ENCODE results near the gene RARG. TPM values are rescaled to one million over a fixed set of nuclear protein-coding genes. Genes with fewer than 3 reads are reported as not detected.

Gene RARG
- total RNA-seq, 1 donor from 2014 or later = 5.5 TPM

DNA sequence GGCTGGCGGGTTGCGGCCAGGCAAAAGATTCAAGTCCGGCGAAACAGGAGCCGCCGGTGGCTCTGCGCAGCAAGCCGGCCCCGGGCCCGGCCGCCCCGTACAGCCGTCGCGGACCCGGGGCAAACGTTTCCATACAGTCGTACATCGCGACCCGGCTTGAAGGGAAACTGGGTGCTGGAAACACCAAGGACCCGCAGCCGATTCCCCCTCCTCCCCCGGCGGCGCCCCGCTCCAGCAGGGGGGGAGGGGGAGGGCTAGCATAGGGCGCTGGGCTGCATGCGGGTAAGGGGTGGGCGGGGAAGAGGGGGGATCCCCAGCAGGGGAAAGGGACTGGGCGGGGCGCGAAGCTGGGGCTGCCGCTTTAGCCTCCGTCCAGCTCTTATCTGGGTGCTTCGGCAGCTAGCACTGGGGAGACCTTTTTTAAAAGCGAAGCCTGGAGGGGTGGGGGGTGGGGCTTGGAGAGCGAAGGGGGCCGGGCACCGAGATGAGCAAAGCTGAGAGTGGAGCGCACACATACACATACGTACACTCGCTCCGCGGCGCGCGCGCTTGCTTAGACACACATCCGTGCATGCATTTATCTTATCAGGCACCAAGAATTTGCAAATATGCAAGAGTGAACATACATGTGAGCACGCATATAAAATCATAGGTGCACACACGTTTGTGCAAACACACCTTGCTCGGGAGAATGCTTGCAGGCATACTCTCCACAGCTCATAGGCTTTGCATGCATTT is 11.9 kb downstream of the RARG start:
- Mint-ChIP-seq H3K4me1 (peaks cover 53% of the 10 kb centered on the region), H3K9me3 (no peaks in the 10 kb centered on the region), H3K27ac (peak overlapping the region; percentile 96), H3K36me3 (ENCODE audit: low read depth) (peaks cover 8% of the 10 kb centered on the region), H3K4me3 (peak overlapping the region; percentile 89), H3K27me3 (no peaks in the 10 kb centered on the region)
- TF ChIP-seq, protein P1, sequence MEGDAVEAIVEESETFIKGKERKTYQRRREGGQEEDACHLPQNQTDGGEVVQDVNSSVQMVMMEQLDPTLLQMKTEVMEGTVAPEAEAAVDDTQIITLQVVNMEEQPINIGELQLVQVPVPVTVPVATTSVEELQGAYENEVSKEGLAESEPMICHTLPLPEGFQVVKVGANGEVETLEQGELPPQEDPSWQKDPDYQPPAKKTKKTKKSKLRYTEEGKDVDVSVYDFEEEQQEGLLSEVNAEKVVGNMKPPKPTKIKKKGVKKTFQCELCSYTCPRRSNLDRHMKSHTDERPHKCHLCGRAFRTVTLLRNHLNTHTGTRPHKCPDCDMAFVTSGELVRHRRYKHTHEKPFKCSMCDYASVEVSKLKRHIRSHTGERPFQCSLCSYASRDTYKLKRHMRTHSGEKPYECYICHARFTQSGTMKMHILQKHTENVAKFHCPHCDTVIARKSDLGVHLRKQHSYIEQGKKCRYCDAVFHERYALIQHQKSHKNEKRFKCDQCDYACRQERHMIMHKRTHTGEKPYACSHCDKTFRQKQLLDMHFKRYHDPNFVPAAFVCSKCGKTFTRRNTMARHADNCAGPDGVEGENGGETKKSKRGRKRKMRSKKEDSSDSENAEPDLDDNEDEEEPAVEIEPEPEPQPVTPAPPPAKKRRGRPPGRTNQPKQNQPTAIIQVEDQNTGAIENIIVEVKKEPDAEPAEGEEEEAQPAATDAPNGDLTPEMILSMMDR (IDR thresholded peaks at IDR 0.05) = no peak
- ATAC-seq (ENCODE audit: low read depth) (peak; percentile 43), DNase-seq (peak; percentile 57)
- ChIA-PET CTCF (interaction anchor here (0.8 to 14.7 kb wide), 6 partner anchors 8 to 125 kb away, joined by 3 to 298 read pairs (median 4); partner anchors contain the start of genes AAAS, ESPL1 and PFDN5), POLR2A (interaction anchor here (0.5 to 3.8 kb wide), 33 partner anchors 8 to 281 kb away, joined by 3 to 66 read pairs (median 4); partner anchors contain the start of genes AAAS, CSAD, ESPL1 and ITGB7)
- intact Hi-C loops (cut with micrococcal nuclease) = loop anchor here (1.0 to 10.0 kb wide), 3 partner anchors 11 to 285 kb away; partner anchors contain the start of genes NPFF and TARBP2

DNA sequence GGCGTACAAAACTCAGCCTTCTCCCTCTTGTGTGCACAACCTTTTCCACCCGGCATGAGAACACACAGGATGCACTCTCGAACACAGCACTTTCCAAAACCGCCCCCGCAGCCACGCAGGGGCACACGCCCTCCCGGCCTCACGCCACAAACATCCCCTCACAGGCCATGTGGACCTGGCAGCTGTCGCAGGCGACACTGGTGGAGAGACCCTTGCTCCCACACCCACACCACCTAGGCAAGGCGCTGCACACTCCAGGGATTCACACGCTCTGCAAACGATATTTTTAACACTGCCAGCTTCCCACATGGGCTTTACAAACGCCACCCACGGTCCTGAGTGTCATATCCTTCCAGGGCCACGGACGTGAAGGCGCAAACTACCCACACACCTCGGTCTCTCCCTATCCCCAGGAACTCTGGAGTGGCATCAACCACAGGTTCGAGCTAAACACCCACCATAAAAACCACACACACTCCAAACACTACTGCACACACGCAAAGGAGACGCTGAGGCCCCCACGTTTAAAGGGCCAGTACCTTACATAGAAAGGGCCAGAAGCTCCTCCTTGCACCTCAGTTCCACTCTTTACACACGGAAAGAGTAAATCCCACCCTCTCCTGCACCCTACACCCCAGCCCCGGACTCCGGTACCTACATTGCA is 12.6 kb downstream of the RARG start:
- Mint-ChIP-seq H3K4me1 (peaks cover 55% of the 10 kb centered on the region), H3K36me3 (ENCODE audit: low read depth) (peaks cover 11% of the 10 kb centered on the region), H3K27me3 (no peaks in the 10 kb centered on the region), H3K9me3 (no peaks in the 10 kb centered on the region), H3K27ac (peak overlapping the region; percentile 86), H3K4me3 (peak overlapping the region; percentile 89)
- intact Hi-C loops (cut with micrococcal nuclease) = loop anchor here (10.0 kb wide), 1 partner anchor 285 kb away; the partner anchor contains the start of genes NPFF and TARBP2
- TF ChIP-seq, protein P1 (IDR thresholded peaks at IDR 0.05) = no peak
- DNase-seq = no peak
- ChIA-PET POLR2A (interaction anchor here (0.5 to 3.8 kb wide), 27 partner anchors 8 to 1824 kb away, joined by 3 to 66 read pairs (median 4); partner anchors contain the start of genes AAAS, CSAD, ESPL1 and ITGB7), CTCF (interaction anchor here (1.0 to 14.7 kb wide), 5 partner anchors 11 to 126 kb away, joined by 3 to 298 read pairs (median 5); partner anchors contain the start of genes AAAS, ESPL1 and PFDN5)
- no peak for ATAC-seq (ENCODE audit: low read depth)

DNA sequence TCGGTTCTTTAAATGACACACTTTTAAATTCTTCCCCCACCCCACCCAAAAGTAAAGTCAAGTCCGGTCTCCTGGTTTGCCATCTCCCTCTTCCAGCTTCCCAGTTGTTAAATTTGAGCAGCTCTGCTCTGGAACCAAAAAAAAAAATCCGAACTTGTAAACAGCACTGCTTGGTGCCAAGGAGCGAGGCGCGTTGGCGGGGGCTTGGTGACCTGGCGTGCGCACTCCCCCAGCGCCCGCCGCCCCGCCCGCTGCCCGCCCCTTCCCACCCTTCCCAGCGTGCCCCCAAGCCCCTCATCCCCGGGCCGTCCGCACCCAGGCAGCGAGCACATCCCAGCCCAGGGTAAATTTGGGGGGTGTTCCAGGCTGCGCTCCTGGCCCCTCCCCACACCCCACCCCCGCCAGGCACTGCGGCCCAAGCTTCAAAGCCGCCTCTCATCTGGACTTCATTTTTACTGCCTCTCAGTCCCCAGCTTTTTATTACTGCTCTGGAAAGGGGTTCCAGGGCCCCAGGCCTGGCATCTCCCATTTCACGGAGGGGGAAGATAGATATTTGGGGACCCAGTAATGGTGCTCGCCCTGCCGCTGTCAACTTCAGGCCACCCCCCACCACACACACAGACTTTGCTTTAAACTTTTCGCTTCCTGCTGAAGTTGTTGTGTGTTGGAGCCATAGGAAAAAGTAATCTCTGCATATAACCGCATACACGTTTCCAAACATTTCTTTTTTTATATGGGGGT is 13.3 kb downstream of the RARG start:
- ATAC-seq (ENCODE audit: low read depth) = no peak
- TF ChIP-seq, protein P1 (IDR thresholded peaks at IDR 0.05) = no peak
- ChIA-PET POLR2A (interaction anchor here (0.9 to 3.8 kb wide), 15 partner anchors 10 to 140 kb away, joined by 3 to 66 read pairs (median 7); partner anchors contain the start of genes AAAS, CSAD, ESPL1 and ITGB7), CTCF (interaction anchor here (1.0 to 14.7 kb wide), 4 partner anchors 10 to 127 kb away, joined by 3 to 298 read pairs (median 5); partner anchors contain the start of genes ESPL1 and PFDN5)
- intact Hi-C loops (cut with micrococcal nuclease) = loop anchor here (10.0 kb wide), 1 partner anchor 286 kb away; the partner anchor contains the start of genes NPFF and TARBP2
- peak overlapping the region; percentile 89 for H3K4me3 Mint-ChIP-seq
- H3K4me1 Mint-ChIP-seq = peaks cover 59% of the 10 kb centered on the region
- peak overlapping the region; percentile 86 for H3K27ac Mint-ChIP-seq
- DNase-seq = no peak
- H3K36me3 Mint-ChIP-seq (ENCODE audit: low read depth) = peaks cover 16% of the 10 kb centered on the region
- no peaks in the 10 kb centered on the region for H3K9me3 Mint-ChIP-seq
- H3K27me3 Mint-ChIP-seq = no peaks in the 10 kb centered on the region

DNA sequence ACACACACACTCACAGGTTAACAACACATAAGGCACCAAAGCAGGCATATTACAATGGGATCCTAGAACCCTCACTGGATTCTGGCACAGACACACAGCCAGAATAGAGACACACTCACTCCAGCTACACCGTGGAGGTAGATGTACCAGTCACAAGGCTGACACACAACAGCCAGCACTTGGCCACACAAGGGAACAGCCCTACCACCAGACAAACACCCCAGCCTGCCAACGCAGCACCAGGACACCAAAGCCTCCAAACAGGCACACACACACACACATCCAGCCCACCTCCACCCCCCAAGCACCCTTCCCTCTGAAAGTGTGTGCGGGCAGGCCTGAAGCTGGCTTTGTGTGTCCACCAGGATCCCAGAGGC is 14.1 kb downstream of the RARG start:
- Mint-ChIP-seq H3K4me3 (peak overlapping the region; percentile 7), H3K9me3 (no peaks in the 10 kb centered on the region), H3K27ac (peak overlapping the region; percentile 37), H3K27me3 (no peaks in the 10 kb centered on the region), H3K4me1 (peaks cover 65% of the 10 kb centered on the region), H3K36me3 (ENCODE audit: low read depth) (peaks cover 21% of the 10 kb centered on the region)
- DNase-seq (no peak), ATAC-seq (ENCODE audit: low read depth) (no peak)
- TF ChIP-seq, protein P1 (IDR thresholded peaks at IDR 0.05) = no peak
- ChIA-PET CTCF (interaction anchor here (1.0 to 14.7 kb wide), 4 partner anchors 9 to 127 kb away, joined by 3 to 298 read pairs (median 10); partner anchors contain the start of genes ESPL1 and PFDN5), POLR2A (interaction anchor here (1.0 to 1.7 kb wide), 6 partner anchors 9 to 161 kb away, joined by 3 to 7 read pairs (median 6); partner anchors contain the start of genes CSAD, ESPL1, SP1 and ZNF740)
- intact Hi-C loops (cut with micrococcal nuclease) = loop anchor here (10.0 kb wide), 1 partner anchor 287 kb away; the partner anchor contains the start of genes NPFF and TARBP2

Data from activated B cell treated with CpG ODN at 0.5 μM for 24 hours (primary cell).